Esophagus muscularis mucosa (tissue), 4 donors: Measurements from ENCODE around the gene KIFC1. TPM values are rescaled to one million over a fixed set of nuclear protein-coding genes. Genes with fewer than 3 reads are reported as not detected.
"Not testable (repeated sequence)": the region's sequence is repeated elsewhere in the genome, so short reads cannot be mapped to it uniquely, and the experiment has no call there.

Experiments
- DNase-seq: peaks from one replicate; pipeline ENCODE4 v3.0.0-alpha.2; 2017; ENCODE audit errors: extremely low spot score
- H3K27ac ChIP-seq, 4 donors: fragments of 200-600 bp; sonication (generic); replicated peaks in 1 of 4; 1 replicate in 3 of 4; 2 replicates in 1 of 4; pipeline ENCODE4 v1.5.1; 2016 to 2019; ENCODE audit warnings: mild to moderate bottlenecking in 1 of 4
- H3K27me3 ChIP-seq, 4 donors: fragments of 200-600 bp; sonication (generic); one replicate each; pipeline versions ENCODE4 v1.5.1 to v1.6.0; 2016 to 2019
- H3K36me3 ChIP-seq, 4 donors: fragments of 200-600 bp; sonication (generic); one replicate each; pipeline ENCODE4 v1.5.1; 2016 to 2019
- H3K4me1 ChIP-seq, 4 donors: fragments of 200-600 bp; sonication (generic); one replicate each; pipeline ENCODE4 v1.5.1; 2016 to 2019
- H3K4me3 ChIP-seq, 4 donors: fragments of 200-600 bp; sonication (generic); 1 replicate in 2 of 4; 2 replicates in 2 of 4; pipeline ENCODE4 v1.5.1; 2016 to 2019; ENCODE audit warnings: mild to moderate bottlenecking in 4 of 4, moderate library complexity in 1 of 4
- H3K9me3 ChIP-seq, 4 donors: fragments of 200-600 bp; sonication (generic); 1 replicate in 3 of 4; 2 replicates in 1 of 4; pipeline ENCODE4 v1.5.1; 2016 to 2019
- EP300 ChIP-seq: sonication (generic); formaldehyde crosslinking; IDR thresholded peaks from one replicate; pipeline ENCODE4 v1.6.1; 2017; ENCODE audit warnings: antibody characterized with exemption
- POLR2A ChIP-seq: fragments of 450-650 bp; IDR thresholded peaks from one replicate; pipeline ENCODE4 v1.6.1; 2017; ENCODE audit warnings: antibody characterized with exemption, moderate library complexity, mild to moderate bottlenecking, low read depth
- POLR2AphosphoS5 ChIP-seq, 2 donors: sonication (generic); formaldehyde crosslinking; IDR thresholded peaks; one replicate each; pipeline ENCODE4 v1.6.1; 2017; ENCODE audit warnings: antibody characterized with exemption in 2 of 2
- WGBS: methylation state at CpG from one replicate; pipeline ENCODE4 v1.1.5; 2018; 5-methylcytosine and 5-hydroxymethylcytosine counted together
- intact Hi-C: fragments of 100-400 bp; cut with DNase I; formaldehyde crosslinking; loops from one replicate; pipeline ENCODE4 v1.15.1; 2023
- total RNA-seq, 4 donors: library from RNA; depleted of rRNA; stranded (reverse); fragments of >200 nt; gene quantifications; one replicate each; pipeline versions ENCODE4 v1.1.0 to v1.2.1, GENCODE V29; 2016
- TF ChIP-seq, protein P1 (sequence below), 3 experiments: fragments of 200-600 bp in 2 of 3; fragments of 450-650 bp in 1 of 3; sonication (generic) in 2 of 3; IDR thresholded peaks; one replicate each; pipeline ENCODE4 v1.5.1; 2017 to 2019; ENCODE audit warnings: antibody characterized with exemption in 3 of 3, mild to moderate bottlenecking in 2 of 3, moderate library complexity in 1 of 3

KIFC1 gene
- total RNA-seq, 4 donors from 2014 or later, result 0.39 to 1.1 (median 0.42) TPM; not detected in 1

GRCh38 chr6:33392595-33392948 lies 949 bp downstream of the KIFC1 start:
- no peak for DNase-seq
- H3K4me1 ChIP-seq, result peaks cover 8 to 15% (median 14%) of the 10 kb centered on the region in 4 donors
- H3K9me3 ChIP-seq, result no peaks in the 10 kb centered on the region
- TF ChIP-seq POLR2AphosphoS5 (IDR thresholded peaks at IDR 0.05) (no peak), POLR2A (no peak), EP300 (no peak)
- TF ChIP-seq, protein P1, sequence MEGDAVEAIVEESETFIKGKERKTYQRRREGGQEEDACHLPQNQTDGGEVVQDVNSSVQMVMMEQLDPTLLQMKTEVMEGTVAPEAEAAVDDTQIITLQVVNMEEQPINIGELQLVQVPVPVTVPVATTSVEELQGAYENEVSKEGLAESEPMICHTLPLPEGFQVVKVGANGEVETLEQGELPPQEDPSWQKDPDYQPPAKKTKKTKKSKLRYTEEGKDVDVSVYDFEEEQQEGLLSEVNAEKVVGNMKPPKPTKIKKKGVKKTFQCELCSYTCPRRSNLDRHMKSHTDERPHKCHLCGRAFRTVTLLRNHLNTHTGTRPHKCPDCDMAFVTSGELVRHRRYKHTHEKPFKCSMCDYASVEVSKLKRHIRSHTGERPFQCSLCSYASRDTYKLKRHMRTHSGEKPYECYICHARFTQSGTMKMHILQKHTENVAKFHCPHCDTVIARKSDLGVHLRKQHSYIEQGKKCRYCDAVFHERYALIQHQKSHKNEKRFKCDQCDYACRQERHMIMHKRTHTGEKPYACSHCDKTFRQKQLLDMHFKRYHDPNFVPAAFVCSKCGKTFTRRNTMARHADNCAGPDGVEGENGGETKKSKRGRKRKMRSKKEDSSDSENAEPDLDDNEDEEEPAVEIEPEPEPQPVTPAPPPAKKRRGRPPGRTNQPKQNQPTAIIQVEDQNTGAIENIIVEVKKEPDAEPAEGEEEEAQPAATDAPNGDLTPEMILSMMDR (IDR thresholded peaks at IDR 0.05), result no peak
- no peak overlapping the region for H3K4me3 ChIP-seq
- no peaks in the 10 kb centered on the region for H3K36me3 ChIP-seq
- intact Hi-C loops, result loop anchor here (5.0 to 10.0 kb wide), 3 partner anchors 35 to 182 kb away; partner anchors contain the start of gene ZBTB9
- no peaks in the 10 kb centered on the region for H3K27me3 ChIP-seq
- no peak overlapping the region for H3K27ac ChIP-seq
- WGBS, result 52% methylated on average over 5 of the region's 5 CpGs

DNA sequence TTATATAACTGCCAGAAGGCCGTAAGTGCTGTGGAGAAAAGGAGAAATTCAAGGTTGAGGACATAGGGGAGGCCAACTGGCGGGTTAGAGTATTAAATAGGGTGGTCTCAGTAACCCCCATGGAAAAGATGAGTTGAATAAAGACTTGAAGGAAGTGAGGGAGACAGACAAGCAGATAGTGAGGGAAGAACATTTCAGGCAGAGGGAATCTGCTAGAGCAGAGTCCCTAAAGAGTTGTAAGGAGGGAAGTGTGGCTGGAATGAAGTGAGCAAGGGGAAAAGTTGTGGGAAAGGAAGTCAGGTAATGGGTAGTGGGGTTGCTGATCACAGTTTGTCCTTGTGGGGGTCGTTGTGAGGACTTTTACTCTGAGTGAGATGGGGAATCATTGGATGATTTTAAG lies 1.4 kb downstream of the KIFC1 start:
- Histone ChIP-seq H3K27ac (no peak overlapping the region), H3K9me3 (no peaks in the 10 kb centered on the region), H3K36me3 (no peaks in the 10 kb centered on the region), H3K4me3 (no peak overlapping the region), H3K27me3 (no peaks in the 10 kb centered on the region), H3K4me1 (peaks cover 8 to 15% (median 14%) of the 10 kb centered on the region in 4 donors)
- WGBS, result 57% methylated on average over 3 of the region's 3 CpGs
- no peak for DNase-seq
- intact Hi-C loops, result loop anchor here (5.0 to 10.0 kb wide), 3 partner anchors 34 to 182 kb away; partner anchors contain the start of gene ZBTB9
- TF ChIP-seq POLR2AphosphoS5 (IDR thresholded peaks at IDR 0.05), result no peak
- TF ChIP-seq EP300, result no peak

- Histone ChIP-seq H3K27ac (no peak overlapping the region), H3K27me3 (no peaks in the 10 kb centered on the region), H3K4me3 (no peak overlapping the region), H3K4me1 (no peaks in the 10 kb centered on the region), H3K9me3 (no peaks in the 10 kb centered on the region), H3K36me3 (no peaks in the 10 kb centered on the region)
- DNase-seq, result no peak
- intact Hi-C loops, result loop anchor here (10.0 kb wide), 2 partner anchors 57 to 177 kb away; partner anchors contain the start of gene ZBTB9
- 65% methylated on average over 1 of the region's 1 CpG for WGBS
- TF ChIP-seq POLR2AphosphoS5 (IDR thresholded peaks at IDR 0.05), result no peak
Measured at GRCh38 chr6:33397541-33397940, 5.9 kb downstream of the KIFC1 start.

DNA sequence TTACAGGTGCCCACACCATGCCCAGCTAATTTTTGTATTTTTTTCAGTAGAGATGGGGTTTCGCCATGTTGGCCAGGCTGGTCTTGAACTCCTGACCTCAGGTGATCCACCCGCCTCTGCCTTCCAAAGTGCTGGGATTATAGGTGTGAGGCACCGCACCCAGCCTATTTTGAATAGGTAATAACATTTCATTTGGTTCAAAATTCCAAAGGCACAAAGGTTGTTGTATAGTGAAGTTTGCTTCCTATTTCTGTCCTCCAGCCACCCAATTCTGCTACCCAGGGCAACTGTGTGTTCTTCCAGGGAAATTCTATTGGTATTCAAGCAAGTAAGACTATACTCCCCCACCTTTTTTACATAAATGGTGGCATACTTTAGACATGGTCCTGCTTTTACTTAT lies 7.0 kb downstream of the KIFC1 start:
- not testable (repeated sequence) for DNase-seq, H3K27ac ChIP-seq, H3K36me3 ChIP-seq, H3K4me3 ChIP-seq, H3K4me1 ChIP-seq, H3K9me3 ChIP-seq, H3K27me3 ChIP-seq
- WGBS, result 93% methylated on average over 3 of the region's 3 CpGs
- intact Hi-C loops, result loop anchor here (10.0 kb wide), 2 partner anchors 56 to 176 kb away; partner anchors contain the start of gene ZBTB9

DNA sequence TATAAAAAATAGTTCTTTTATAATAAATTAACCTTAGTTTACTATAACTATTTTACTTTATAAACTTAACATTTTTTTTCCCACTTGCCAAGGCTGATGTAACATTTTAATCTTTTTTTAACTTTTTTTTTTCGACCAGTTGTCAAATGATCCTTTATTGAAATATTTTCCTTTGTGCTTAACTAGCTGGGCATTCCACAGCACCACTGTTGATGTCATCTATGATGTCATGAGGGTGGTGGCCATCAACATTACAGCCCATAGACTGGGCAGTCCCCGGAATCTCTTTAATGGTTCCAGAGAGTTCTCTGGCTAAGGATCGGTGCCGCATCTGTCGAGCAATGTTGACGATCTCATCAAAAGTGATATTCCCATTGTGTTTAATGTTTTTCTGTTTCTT lies 8.3 kb downstream of the KIFC1 start:
- H3K36me3 ChIP-seq, H3K4me1 ChIP-seq, H3K27ac ChIP-seq, DNase-seq, H3K9me3 ChIP-seq, H3K4me3 ChIP-seq, H3K27me3 ChIP-seq: not testable (repeated sequence)
- 98% methylated on average over 6 of the region's 6 CpGs for WGBS
- intact Hi-C loops, result loop anchor here (10.0 kb wide), 2 partner anchors 55 to 175 kb away; partner anchors contain the start of gene ZBTB9

GRCh38 chr6:33404884-33405283 lies 13.3 kb downstream of the KIFC1 start:
- intact Hi-C loops, result no loop called here
- Histone ChIP-seq H3K9me3 (no peaks in the 10 kb centered on the region), H3K27ac (no peak overlapping the region), H3K4me3 (no peak overlapping the region), H3K36me3 (no peaks in the 10 kb centered on the region), H3K4me1 (peaks cover 0 to 7% (median 6%) of the 10 kb centered on the region in 4 donors), H3K27me3 (no peaks in the 10 kb centered on the region)
- 100% methylated on average over 2 of the region's 17 CpGs for WGBS
- TF ChIP-seq POLR2AphosphoS5 (IDR thresholded peaks at IDR 0.05) (no peak), EP300 (no peak), POLR2A (no peak)
- TF ChIP-seq, protein P1 (IDR thresholded peaks at IDR 0.05), result no peak
- no peak for DNase-seq

- 92% methylated on average over 13 of the region's 15 CpGs for WGBS
- DNase-seq, result no peak
- intact Hi-C loops, result no loop called here
Measured at GRCh38 chr6:33405386-33405940, 13.8 kb downstream of the KIFC1 start.

More at GRCh38 chr6:33405386-33405940, 13.8 kb downstream of the KIFC1 start:
- peaks cover 0 to 9% (median 8%) of the 10 kb centered on the region in 4 donors for H3K4me1 ChIP-seq
- no peaks in the 10 kb centered on the region for H3K9me3 ChIP-seq
- no peaks in the 10 kb centered on the region for H3K27me3 ChIP-seq
- no peak overlapping the region for H3K4me3 ChIP-seq
- H3K36me3 ChIP-seq, result no peaks in the 10 kb centered on the region
- H3K27ac ChIP-seq, result no peak overlapping the region
- TF ChIP-seq EP300 (no peak), POLR2A (no peak), POLR2AphosphoS5 (IDR thresholded peaks at IDR 0.05) (no peak)
- TF ChIP-seq, protein P1 (IDR thresholded peaks at IDR 0.05), result no peak
